B cell (primary cell): Measurements from ENCODE around the gene ECHDC1. TPM values are rescaled to one million over a fixed set of nuclear protein-coding genes. Genes with fewer than 3 reads are reported as not detected.

Experiments
- ATAC-seq: fragments of 200-7000 bp; cut with Tn5 transposase; one replicate; pipeline ENCODE4 v1.10.0; 2021; ENCODE audit warnings: low read depth, mild to moderate bottlenecking, moderate number of reproducible peaks, moderate library complexity
- CTCF ChIA-PET: fragments of 350-600 bp; sonication (Branson Sonifier 250); formaldehyde crosslinking; loops from one replicate; lab custom pipeline; 2021; ENCODE audit warnings: antibody characterized with exemption, inconsistent platforms; lab: Charles Lee
- POLR2A ChIA-PET: fragments of 350-600 bp; sonication (Branson Sonifier 250); formaldehyde crosslinking; loops from one replicate; lab custom pipeline; 2021; ENCODE audit warnings: antibody characterized with exemption; lab: Charles Lee
- DNase-seq: peaks from one replicate; pipeline ENCODE4 v3.0.0; 2013
- H2AFZ ChIP-seq: 2 replicates; pipeline ENCODE4 v1.6.1; 2012; ENCODE audit warnings: mild to moderate bottlenecking, low read depth, low read length; ENCODE audit not compliant: insufficient read depth, poor library complexity, severe bottlenecking
- H3K27ac ChIP-seq, 2 donors: 1 replicate in 1 of 2; 2 replicates in 1 of 2; pipeline ENCODE4 v1.5.1; 2012 to 2013; ENCODE audit warnings: low read length in 2 of 2, mild to moderate bottlenecking in 2 of 2, moderate library complexity in 1 of 2
- H3K27me3 ChIP-seq, 4 experiments: fragments of 200-600 bp in 1 of 4; sonication (generic) in 1 of 4; replicated peaks in 1 of 4; 1 replicate in 2 of 4; 2 replicates in 2 of 4; pipeline versions ENCODE4 v1.6.1 to v1.7.0; 2013 to 2016; ENCODE audit warnings: low read length in 3 of 4, mild to moderate bottlenecking in 2 of 4, mixed read lengths in 1 of 4, moderate library complexity in 1 of 4; ENCODE audit not compliant: insufficient read depth in 4 of 4, control insufficient read depth in 3 of 4; ENCODE audit errors: control extremely low read depth in 1 of 4
- H3K36me3 ChIP-seq, 2 experiments: replicated peaks in 1 of 2; 1 replicate in 1 of 2; 2 replicates in 1 of 2; pipeline versions ENCODE4 v1.6.1 to v1.7.1; 2013; ENCODE audit warnings: low read length in 1 of 2; ENCODE audit not compliant: insufficient read depth in 2 of 2, control insufficient read depth in 1 of 2; ENCODE audit errors: control extremely low read depth in 1 of 2, extremely low read depth in 1 of 2
- H3K4me1 ChIP-seq, 2 donors: fragments of 200-600 bp in 1 of 2; sonication (generic) in 1 of 2; 1 replicate in 1 of 2; 2 replicates in 1 of 2; pipeline versions ENCODE4 v1.5.1 to v1.6.1; 2013 to 2017; ENCODE audit warnings: low read length in 2 of 2; ENCODE audit not compliant: control insufficient read depth in 2 of 2, insufficient read depth in 2 of 2
- H3K4me2 ChIP-seq: replicated peaks from 2 replicates; pipeline ENCODE3; 2012; ENCODE audit warnings: mild to moderate bottlenecking, low read depth, low read length; ENCODE audit not compliant: poor library complexity, severe bottlenecking
- H3K4me3 ChIP-seq, 5 experiments: fragments of 200-600 bp in 1 of 5; sonication (generic) in 1 of 5; 1 replicate in 3 of 5; 2 replicates in 2 of 5; pipeline versions ENCODE4 v1.5.1 to v1.7.0; 2011 to 2016; ENCODE audit warnings: low read length in 4 of 5, mild to moderate bottlenecking in 4 of 5, low read depth in 2 of 5, control low read depth in 1 of 5, moderate library complexity in 1 of 5; ENCODE audit not compliant: insufficient read depth in 1 of 5; ENCODE audit errors: control extremely low read depth in 1 of 5, extremely low read depth in 1 of 5
- H3K79me2 ChIP-seq: fragments of 200-600 bp; sonication (generic); one replicate; pipeline ENCODE4 v1.6.0; 2016; ENCODE audit warnings: low read length; ENCODE audit not compliant: control insufficient read depth, insufficient read depth
- H3K9ac ChIP-seq: fragments of 200-600 bp; sonication (generic); 2 replicates; pipeline ENCODE4 v1.6.1; 2017; ENCODE audit warnings: mild to moderate bottlenecking, low read length, moderate library complexity
- H3K9me3 ChIP-seq, 3 donors: one replicate each; pipeline versions ENCODE4 v1.6.1 to v1.7.1; 2013; ENCODE audit warnings: low read length in 2 of 3; ENCODE audit not compliant: control insufficient read depth in 2 of 3, insufficient read depth in 1 of 3; ENCODE audit errors: control extremely low read depth in 1 of 3
- H4K20me1 ChIP-seq: 2 replicates; pipeline ENCODE4 v1.6.0; 2012; ENCODE audit warnings: mild to moderate bottlenecking, low read length; ENCODE audit not compliant: insufficient read depth, control insufficient read depth, poor library complexity, severe bottlenecking
- H3K27ac Mint-ChIP-seq: one replicate; pipeline ENCODE4 v1.8.0; 2021; ENCODE audit warnings: mixed read lengths
- H3K27me3 Mint-ChIP-seq: one replicate; pipeline ENCODE4 v1.8.0; 2021; ENCODE audit warnings: mixed read lengths
- H3K4me1 Mint-ChIP-seq: one replicate; pipeline ENCODE4 v1.8.0; 2021; ENCODE audit warnings: mixed read lengths
- H3K4me3 Mint-ChIP-seq: one replicate; pipeline ENCODE4 v1.8.0; 2021; ENCODE audit warnings: mixed read lengths
- H3K9me3 Mint-ChIP-seq: one replicate; pipeline ENCODE4 v1.8.0; 2022; ENCODE audit warnings: mixed read lengths; ENCODE audit not compliant: insufficient read depth
- EZH2 ChIP-seq: IDR thresholded peaks from 2 replicates; pipeline ENCODE4 v1.6.1; 2012; ENCODE audit warnings: borderline replicate concordance, low read depth, mild to moderate bottlenecking, moderate library complexity, low read length; ENCODE audit not compliant: insufficient read depth, poor library complexity, severe bottlenecking
- WGBS: methylation state at CpG from one replicate; pipeline ENCODE4 v1.1.5; 2013; ENCODE audit warnings: missing lambda C conversion rate; ENCODE audit not compliant: insufficient coverage; 5-methylcytosine and 5-hydroxymethylcytosine counted together
- intact Hi-C: fragments of 100-400 bp; cut with micrococcal nuclease; formaldehyde crosslinking; loops from one replicate; pipeline ENCODE4 v1.10.0; 2022
- polyA minus RNA-seq: library from RNA; depleted of rRNA, polyadenylated mRNA; stranded (reverse); fragments of >200 nt; gene quantifications from 2 replicates; pipeline ENCODE4 v1.2.3, GENCODE V29; 2012
- polyA plus RNA-seq: library from polyadenylated mRNA; depleted of rRNA; stranded (reverse); fragments of >200 nt; gene quantifications from 2 replicates; pipeline ENCODE4 v1.2.3, GENCODE V29; 2012
- total RNA-seq, 2 donors: library from RNA; stranded (reverse); fragments of 120-200 nt in 1 of 2; gene quantifications; 1 replicate in 1 of 2; 2 replicates in 1 of 2; pipeline versions ENCODE4 v1.2.3 to v1.2.4, GENCODE V29; 2013 to 2022
- TF ChIP-seq, protein P1 (sequence below): fragments of 200-600 bp; IDR thresholded peaks from one replicate; pipeline ENCODE4 v1.8.0; 2022; ENCODE audit warnings: antibody characterized with exemption, mild to moderate bottlenecking

ECHDC1 gene, protein sequence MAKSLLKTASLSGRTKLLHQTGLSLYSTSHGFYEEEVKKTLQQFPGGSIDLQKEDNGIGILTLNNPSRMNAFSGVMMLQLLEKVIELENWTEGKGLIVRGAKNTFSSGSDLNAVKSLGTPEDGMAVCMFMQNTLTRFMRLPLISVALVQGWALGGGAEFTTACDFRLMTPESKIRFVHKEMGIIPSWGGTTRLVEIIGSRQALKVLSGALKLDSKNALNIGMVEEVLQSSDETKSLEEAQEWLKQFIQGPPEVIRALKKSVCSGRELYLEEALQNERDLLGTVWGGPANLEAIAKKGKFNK
- total RNA-seq (60.0 and 60.5 TPM in 2 replicates), polyA plus RNA-seq (26.9 and 29.2 TPM in 2 replicates), polyA minus RNA-seq (17.8 and 22.9 TPM in 2 replicates)
- 80.0 TPM for total RNA-seq (2013)

DNA sequence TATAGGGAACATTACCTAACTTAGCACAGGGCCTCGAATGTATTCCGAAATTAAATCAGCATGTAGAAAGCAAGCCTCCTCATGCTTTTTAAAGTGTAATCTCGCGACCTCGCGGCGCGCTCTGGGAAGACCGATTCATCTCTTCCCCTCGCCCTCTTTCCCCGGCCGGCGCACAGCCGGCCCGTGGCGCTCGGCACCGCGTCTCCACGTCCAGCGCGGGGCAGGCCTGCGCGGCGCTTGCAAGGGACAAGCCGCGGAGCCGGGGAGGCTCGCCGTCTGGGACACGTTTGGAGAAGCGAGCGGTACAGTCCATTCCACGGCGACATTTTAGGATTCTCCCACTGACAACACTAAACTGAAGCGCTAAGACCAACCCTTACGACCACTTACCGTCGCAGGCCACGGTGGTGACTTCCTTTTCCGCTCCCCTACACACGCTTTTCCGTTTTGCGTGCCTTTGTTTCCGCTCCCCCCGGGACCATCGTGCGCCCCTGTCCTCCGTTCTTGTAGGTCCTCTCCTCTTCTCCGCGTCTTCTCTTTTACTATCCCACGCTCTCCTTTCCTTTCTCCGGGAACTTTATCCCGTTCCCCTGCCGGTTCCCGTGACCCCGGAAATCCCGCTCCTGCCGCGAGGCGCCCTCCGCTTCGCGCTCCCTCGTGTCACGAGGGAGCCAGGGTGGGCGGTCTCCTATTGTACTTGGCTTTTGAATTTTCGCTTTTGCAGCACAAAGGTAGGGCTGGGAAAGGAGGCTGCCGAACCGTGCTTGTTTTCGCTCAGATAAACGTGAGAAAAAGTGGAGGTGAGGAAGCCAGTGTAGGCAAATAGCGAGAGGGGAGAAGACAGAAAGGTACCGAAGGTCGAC, at the start of gene ECHDC1:
ECHDC1 (minus strand) TSS at position 664 of the 863 bp plus-strand sequence. CDS start 12,581 bp downstream, outside the sequence.
- TF ChIP-seq EZH2 = no peak
- TF ChIP-seq, protein P1, sequence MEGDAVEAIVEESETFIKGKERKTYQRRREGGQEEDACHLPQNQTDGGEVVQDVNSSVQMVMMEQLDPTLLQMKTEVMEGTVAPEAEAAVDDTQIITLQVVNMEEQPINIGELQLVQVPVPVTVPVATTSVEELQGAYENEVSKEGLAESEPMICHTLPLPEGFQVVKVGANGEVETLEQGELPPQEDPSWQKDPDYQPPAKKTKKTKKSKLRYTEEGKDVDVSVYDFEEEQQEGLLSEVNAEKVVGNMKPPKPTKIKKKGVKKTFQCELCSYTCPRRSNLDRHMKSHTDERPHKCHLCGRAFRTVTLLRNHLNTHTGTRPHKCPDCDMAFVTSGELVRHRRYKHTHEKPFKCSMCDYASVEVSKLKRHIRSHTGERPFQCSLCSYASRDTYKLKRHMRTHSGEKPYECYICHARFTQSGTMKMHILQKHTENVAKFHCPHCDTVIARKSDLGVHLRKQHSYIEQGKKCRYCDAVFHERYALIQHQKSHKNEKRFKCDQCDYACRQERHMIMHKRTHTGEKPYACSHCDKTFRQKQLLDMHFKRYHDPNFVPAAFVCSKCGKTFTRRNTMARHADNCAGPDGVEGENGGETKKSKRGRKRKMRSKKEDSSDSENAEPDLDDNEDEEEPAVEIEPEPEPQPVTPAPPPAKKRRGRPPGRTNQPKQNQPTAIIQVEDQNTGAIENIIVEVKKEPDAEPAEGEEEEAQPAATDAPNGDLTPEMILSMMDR = no peak
- H2AFZ ChIP-seq = peak within 1 kb of the TSS; percentile 95
- peak within 1 kb of the TSS; percentile 79 for H3K4me2 ChIP-seq
- H4K20me1 ChIP-seq = peaks cover 21% of the 10 kb centered on the region
- Mint-ChIP-seq H3K4me3 (no peak within 1 kb of the TSS), H3K27me3 (no peaks in the 10 kb centered on the region), H3K27ac (no peak within 1 kb of the TSS), H3K4me1 (peaks cover 24% of the 10 kb centered on the region), H3K9me3 (no peaks in the 10 kb centered on the region)
- H3K9me3 ChIP-seq = no peaks in the 10 kb centered on the region
- WGBS = under 1% methylated on average over 74 of the region's 75 CpGs
- peak within 1 kb of the TSS; percentile 82 for H3K9ac ChIP-seq
- H3K4me3 ChIP-seq = peak within 1 kb of the TSS; percentile 70 to 97 (median 94)
- H3K27ac ChIP-seq = peak within 1 kb of the TSS; percentile 63 to 77
- no peaks in the 10 kb centered on the region for H3K36me3 ChIP-seq
- intact Hi-C loops = loop anchor here (1.0 to 10.0 kb wide), 4 partner anchors 40 to 1548 kb away; partner anchors contain the start of genes MTCL3 and NCOA7
- H3K4me1 ChIP-seq = peaks cover 37 to 47% of the 10 kb centered on the region in 2 donors
- ChIA-PET CTCF (interaction anchor here (1.0 to 1.2 kb wide), 3 partner anchors 9 to 77 kb away, joined by 3 to 7 read pairs (median 5); partner anchors contain the start of gene RNF146), POLR2A (interaction anchor here (0.5 kb wide), 1 partner anchor 44 kb away, joined by 3 read pairs; no protein-coding TSS in a partner anchor)
- peak; percentile 69 for ATAC-seq
- peak; percentile 80 for DNase-seq
- H3K79me2 ChIP-seq = peaks cover 75% of the 10 kb centered on the region
- H3K27me3 ChIP-seq = no peaks in the 10 kb centered on the region
